ENCODE results near the gene PLD4.

Gene PLD4

GRCh38 chr14:104957146-104958113 lies 32.8 kb downstream of the PLD4 start:
- no peak for DNase-seq

GRCh38 chr14:104964546-104964945 lies 39.9 kb downstream of the PLD4 start:
- DNase-seq = no peak

- DNase-seq = no peak
These were observed 41.0 kb downstream of the PLD4 start for GRCh38 chr14:104965561-104966231.

- DNase-seq = no peak
These were observed 41.7 kb downstream of the PLD4 start for GRCh38 chr14:104966261-104966865.

GRCh38 chr14:104966981-104967385 lies 42.3 kb downstream of the PLD4 start:
- DNase-seq = no peak

GRCh38 chr14:104967386-104968152 lies 42.9 kb downstream of the PLD4 start:
- no peak for DNase-seq

- DNase-seq = no peak
These were observed 43.5 kb downstream of the PLD4 start for GRCh38 chr14:104968153-104968527.

- DNase-seq = no peak
These were observed 44.1 kb downstream of the PLD4 start for GRCh38 chr14:104968541-104969401.

- no peak for DNase-seq
These were observed 45.1 kb downstream of the PLD4 start for GRCh38 chr14:104969741-104970230.

GRCh38 chr14:104970231-104971068 lies 45.8 kb downstream of the PLD4 start:
- DNase-seq = no peak

- no peak for DNase-seq
These were observed 47.0 kb downstream of the PLD4 start for GRCh38 chr14:104971447-104972240.

- no peak for DNase-seq
These were observed 47.8 kb downstream of the PLD4 start for GRCh38 chr14:104972301-104973134.

GRCh38 chr14:104973135-104973384 lies 48.4 kb downstream of the PLD4 start:
- DNase-seq = no peak

GRCh38 chr14:104973385-104974145 lies 48.9 kb downstream of the PLD4 start:
- no peak for DNase-seq

- DNase-seq = no peak
These were observed 49.5 kb downstream of the PLD4 start for GRCh38 chr14:104974146-104974541.

GRCh38 chr14:104974665-104975390 lies 50.1 kb downstream of the PLD4 start:
- no peak for DNase-seq

GRCh38 chr14:104975481-104976197 lies 51.0 kb downstream of the PLD4 start:
- no peak for DNase-seq

Measured in activated CD4-positive, alpha-beta T cell treated with anti-CD3 and anti-CD28 coated beads, Interleukin-2, amount 50 U/mL, for 1 hour (primary cell).